NCI-H524 treated with DMSO at 0.1 percent for 48 hours (cell line): Measurements from ENCODE around the gene POU3F4.

ENCODE experiments used
- DNase-seq: peaks from one replicate; lab custom pipeline; 2025; lab: John Stamatoyannopoulos, UW

POU3F4 gene

GRCh38 chrX:83508006-83508405 lies at the start of gene POU3F4:
Gene POU3F4, plus strand, starts transcription at chrX:83508290. Its CDS starts 35 bp downstream, at chrX:83508325.
- no peak for DNase-seq

DNA sequence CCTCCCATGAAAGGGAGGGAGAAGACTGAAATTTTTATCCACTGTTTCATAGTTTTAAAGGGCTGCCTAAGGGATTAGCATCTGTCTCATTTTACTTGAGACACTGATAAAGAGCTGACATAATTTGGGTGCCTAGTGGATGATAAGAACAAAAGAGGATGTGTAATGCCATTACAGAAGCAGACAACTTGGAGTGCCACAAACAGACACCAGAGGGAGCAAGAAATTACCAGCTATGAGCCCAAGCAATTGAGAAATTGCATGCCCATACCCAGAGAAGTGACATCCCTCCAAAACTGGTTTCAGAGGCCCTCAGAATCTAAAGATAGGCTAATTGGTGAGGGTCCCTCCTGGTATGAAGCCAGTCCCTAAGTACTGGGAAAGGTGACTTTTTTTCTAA lies 38.5 kb upstream of the POU3F4 start:
- no peak for DNase-seq

GRCh38 chrX:83495898-83496297 lies 12.2 kb upstream of the POU3F4 start:
- DNase-seq, result no peak

GRCh38 chrX:83501003-83501402 lies 7.1 kb upstream of the POU3F4 start:
- DNase-seq, result no peak

GRCh38 chrX:83501530-83501929 lies 6.6 kb upstream of the POU3F4 start:
- no peak for DNase-seq

DNA sequence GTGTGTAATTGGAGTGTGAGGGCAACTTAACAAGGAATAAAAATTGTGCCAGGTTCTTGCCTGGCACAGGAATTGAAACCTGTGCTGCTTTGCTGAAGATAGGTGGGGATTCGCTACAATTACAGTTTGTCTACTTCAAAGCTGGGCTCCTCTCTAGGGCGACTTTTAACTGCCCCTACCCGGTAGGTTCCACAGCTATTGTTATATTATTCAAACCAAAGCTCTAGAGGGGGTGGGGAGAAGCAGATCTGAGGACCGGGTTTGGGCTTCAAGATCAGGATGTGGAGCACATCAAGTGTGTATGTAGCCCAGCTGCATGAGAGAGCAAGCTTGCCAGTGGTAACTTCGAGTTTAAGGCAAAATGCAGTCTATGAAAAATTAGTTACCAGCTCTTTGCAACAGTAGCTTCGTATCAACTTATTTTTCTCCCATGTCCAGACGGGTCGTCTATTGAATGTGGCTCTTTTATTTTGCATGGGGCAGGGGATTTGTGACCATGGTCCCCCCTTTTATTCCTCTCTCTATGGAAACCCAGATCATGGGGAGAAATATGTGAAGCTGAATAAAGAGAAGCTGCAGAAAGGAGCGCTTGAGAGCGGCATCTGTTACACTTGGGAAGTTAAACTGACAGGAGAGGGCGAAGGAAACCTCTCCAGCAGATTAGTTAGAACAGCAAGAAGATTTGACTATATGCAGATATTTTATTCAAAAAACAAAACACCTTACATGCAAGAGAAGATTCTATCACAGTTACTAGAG lies 3.2 kb upstream of the POU3F4 start:
- DNase-seq, result no peak

GRCh38 chrX:83508526-83509253 lies 600 bp downstream of the POU3F4 start:
- no peak for DNase-seq

- DNase-seq, result no peak
These were observed 1.2 kb downstream of the POU3F4 start for GRCh38 chrX:83509254-83509801.

- no peak for DNase-seq
These were observed 2.5 kb downstream of the POU3F4 start for GRCh38 chrX:83510510-83511062.

GRCh38 chrX:83511208-83511607 lies 3.1 kb downstream of the POU3F4 start:
- DNase-seq, result no peak

DNA sequence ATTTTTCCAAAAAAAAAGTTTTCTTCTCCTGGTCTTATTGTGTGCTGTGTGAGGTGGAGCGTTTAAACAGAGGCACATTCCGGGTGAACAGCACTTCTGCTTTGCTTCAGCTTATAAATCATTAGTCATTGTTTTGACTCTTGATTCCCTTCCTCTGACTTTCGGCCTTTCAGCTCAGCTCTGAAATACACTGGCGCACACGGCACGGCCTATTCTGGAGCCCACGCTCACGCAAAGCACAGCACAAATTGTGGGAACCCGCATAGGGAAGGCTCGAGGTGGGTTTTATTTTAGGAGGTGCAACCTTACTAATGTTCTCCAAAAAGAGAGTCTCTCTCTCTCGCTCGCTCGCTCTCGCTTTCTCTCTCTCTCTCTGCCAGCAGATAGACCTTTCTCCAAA lies 4.0 kb downstream of the POU3F4 start:
- no peak for DNase-seq

DNA sequence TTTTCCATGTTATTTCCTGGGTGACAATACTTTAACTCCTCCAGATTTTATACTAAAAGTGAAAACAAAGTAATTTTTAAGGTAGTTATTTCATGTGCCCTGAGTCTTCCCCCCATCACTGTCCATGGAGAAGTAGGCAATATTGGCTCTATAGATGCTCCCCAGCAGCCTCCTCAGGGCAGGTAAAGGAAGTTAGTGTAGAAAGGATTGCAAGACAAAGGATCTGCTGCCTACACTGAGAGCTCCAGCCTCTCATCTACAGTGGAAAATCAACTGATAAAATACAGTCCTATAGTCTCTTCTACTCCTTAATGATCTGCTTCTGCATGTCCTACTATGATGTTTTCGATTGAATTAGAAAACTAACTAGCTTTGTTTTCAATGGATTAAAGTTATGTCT lies 8.5 kb downstream of the POU3F4 start:
- DNase-seq, result no peak

- no peak for DNase-seq
These were observed 13.8 kb downstream of the POU3F4 start for GRCh38 chrX:83521905-83522304.

DNA sequence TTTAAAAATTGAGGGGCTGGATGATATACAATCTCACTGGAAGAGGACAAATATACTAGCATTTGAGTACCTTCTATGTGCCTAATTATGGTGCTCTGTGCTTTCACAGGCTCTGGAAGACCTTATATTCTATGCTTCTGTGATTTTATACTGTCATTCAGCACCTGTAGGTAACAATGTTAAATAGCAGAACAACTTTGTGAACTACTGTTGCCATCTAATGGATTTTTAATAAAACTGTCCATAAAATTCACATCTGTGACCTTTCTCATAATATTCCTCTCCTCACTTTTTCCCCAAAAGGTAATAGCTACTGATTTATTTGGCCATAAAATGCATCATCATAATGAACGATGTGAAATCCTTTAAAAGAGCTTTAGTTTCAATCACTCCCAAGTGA lies 21.9 kb downstream of the POU3F4 start:
- DNase-seq, result no peak

- DNase-seq, result no peak
These were observed 27.5 kb downstream of the POU3F4 start for GRCh38 chrX:83535417-83536196.
